ENCODE measurements around the gene AKAP13.

DNA sequence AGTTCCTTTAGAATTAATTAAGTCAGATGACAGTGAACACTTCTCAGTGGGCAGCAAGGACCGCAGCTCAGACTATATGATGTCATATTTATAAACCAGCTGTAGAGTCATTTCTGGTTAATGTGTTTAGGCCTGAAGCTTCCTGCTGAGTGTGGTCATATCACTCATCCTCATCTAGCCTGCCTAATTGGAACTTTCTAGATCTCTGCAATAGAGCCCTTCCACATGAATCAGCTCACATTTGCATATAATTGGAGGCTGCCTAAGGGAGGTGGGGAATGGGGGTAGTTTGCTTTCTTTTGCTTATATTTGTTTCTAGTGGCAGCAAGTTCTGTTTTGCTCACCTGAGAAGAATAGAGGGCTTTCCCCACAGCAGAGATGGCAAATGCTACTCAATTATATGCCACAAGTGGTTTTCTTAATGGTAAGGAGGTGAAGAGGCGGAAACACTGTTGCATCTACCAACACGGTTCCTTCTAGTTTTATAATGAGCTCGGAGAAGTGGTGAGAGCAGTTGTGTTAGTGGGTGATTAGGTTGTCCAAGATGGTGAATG lies 266.2 kb downstream of the AKAP13 start:
- TF ChIP-seq POLR2A (IDR thresholded peaks at IDR 0.05) = no peak
- TF ChIP-seq, protein P1, sequence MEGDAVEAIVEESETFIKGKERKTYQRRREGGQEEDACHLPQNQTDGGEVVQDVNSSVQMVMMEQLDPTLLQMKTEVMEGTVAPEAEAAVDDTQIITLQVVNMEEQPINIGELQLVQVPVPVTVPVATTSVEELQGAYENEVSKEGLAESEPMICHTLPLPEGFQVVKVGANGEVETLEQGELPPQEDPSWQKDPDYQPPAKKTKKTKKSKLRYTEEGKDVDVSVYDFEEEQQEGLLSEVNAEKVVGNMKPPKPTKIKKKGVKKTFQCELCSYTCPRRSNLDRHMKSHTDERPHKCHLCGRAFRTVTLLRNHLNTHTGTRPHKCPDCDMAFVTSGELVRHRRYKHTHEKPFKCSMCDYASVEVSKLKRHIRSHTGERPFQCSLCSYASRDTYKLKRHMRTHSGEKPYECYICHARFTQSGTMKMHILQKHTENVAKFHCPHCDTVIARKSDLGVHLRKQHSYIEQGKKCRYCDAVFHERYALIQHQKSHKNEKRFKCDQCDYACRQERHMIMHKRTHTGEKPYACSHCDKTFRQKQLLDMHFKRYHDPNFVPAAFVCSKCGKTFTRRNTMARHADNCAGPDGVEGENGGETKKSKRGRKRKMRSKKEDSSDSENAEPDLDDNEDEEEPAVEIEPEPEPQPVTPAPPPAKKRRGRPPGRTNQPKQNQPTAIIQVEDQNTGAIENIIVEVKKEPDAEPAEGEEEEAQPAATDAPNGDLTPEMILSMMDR (IDR thresholded peaks at IDR 0.05) = no peak
